Neuron (in vitro differentiated cells): ENCODE data around the gene BEAN1.
"Not testable (repeated sequence)": the region's sequence is repeated elsewhere in the genome, so short reads cannot be mapped to it uniquely, and the experiment has no call there.

ENCODE experiments used
- H2AFZ ChIP-seq: one replicate; pipeline ENCODE4 v1.6.1; 2013; ENCODE audit warnings: low read depth, mild to moderate bottlenecking, inconsistent platforms, low read length, moderate library complexity
- H3K27me3 ChIP-seq: one replicate; pipeline ENCODE4 v1.6.1; 2013; ENCODE audit warnings: low read length; ENCODE audit not compliant: insufficient read depth
- H3K36me3 ChIP-seq: one replicate; pipeline ENCODE4 v1.6.1; 2013; ENCODE audit warnings: low read length; ENCODE audit not compliant: insufficient read depth
- H3K4me1 ChIP-seq: one replicate; pipeline ENCODE4 v1.6.1; 2013; ENCODE audit warnings: low read length; ENCODE audit not compliant: insufficient read depth
- H3K4me3 ChIP-seq: 2 replicates; pipeline ENCODE4 v1.5.1; 2013; ENCODE audit warnings: mild to moderate bottlenecking, low read length, moderate library complexity
- H3K9me3 ChIP-seq: one replicate; pipeline ENCODE4 v1.6.1; 2013; ENCODE audit warnings: low read length

The BEAN1 gene

DNA sequence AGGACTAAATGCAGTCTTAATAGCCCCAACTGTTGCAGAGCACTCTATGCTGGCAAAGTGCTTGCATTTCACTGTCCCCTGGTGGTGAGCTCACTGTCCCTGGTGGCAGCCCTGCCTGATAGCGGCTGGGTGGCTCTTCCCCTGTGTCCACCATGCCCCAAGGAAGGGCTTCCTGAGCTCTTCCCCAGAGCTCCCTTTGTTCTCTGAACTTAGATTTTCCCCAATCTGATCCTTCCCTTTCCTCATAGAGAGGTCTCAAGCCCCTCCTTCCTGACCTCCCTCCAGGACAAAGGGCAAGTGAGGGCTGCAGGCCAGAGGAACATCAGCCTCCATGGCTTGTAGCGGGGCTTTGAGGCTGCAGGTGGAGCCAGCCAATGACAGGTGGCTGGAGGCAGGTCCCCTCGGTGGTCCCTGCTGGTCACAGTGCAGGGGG lies 17.0 kb downstream of the BEAN1 start:
- Histone ChIP-seq H2AFZ (no peak overlapping the region), H3K9me3 (no peaks in the 10 kb centered on the region)

DNA sequence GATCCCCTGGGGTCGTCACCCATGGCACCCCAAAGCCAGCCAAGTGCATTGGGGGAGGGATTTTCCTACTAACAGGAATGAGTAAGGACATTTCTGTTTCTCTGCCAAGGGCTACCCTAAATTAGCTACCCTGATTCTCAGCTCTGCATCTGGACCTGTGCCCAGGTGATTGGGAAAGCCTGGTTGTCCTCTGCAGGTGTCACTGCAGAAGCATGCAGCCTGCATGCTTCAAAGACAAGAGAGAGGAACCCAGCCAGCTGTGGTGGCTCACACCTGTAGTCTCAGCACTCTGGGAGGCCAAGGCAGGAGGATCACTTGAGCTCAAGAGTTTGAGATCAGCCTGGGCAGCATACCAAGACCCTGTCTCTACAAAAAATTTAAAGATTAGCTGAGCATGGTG lies 19.6 kb downstream of the BEAN1 start:
- Histone ChIP-seq H2AFZ (no peak overlapping the region), H3K9me3 (no peaks in the 10 kb centered on the region), H3K4me1 (no peaks in the 10 kb centered on the region), H3K36me3 (no peaks in the 10 kb centered on the region), H3K4me3 (no peak overlapping the region), H3K27me3 (no peaks in the 10 kb centered on the region)

More for the DNA sequence above, 17.0 kb downstream of the BEAN1 start:
- H3K4me1 ChIP-seq, result no peaks in the 10 kb centered on the region
- H3K36me3 ChIP-seq, result no peaks in the 10 kb centered on the region
- no peak overlapping the region for H3K4me3 ChIP-seq
- no peaks in the 10 kb centered on the region for H3K27me3 ChIP-seq

DNA sequence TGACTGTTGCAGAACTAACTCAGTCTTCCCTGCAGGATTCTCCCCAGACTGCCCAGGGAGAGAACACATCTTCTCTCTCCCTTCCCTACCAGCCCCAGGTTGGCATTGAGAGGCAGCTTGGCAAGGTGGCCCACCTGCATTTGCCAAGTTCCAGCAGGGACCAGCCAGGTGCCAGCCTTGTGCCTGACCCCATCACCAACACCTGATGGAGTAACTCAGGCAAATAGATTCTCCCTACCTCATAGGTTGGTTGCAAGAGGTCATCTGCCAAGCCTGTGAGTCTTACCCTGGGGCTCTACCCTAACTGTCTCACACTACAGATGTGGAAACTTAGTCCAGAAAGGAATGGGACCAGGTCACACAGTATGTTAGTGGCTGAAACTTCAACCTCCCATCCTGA lies 20.4 kb downstream of the BEAN1 start:
- Histone ChIP-seq H3K9me3 (no peaks in the 10 kb centered on the region), H3K4me3 (no peak overlapping the region), H3K36me3 (no peaks in the 10 kb centered on the region), H2AFZ (no peak overlapping the region), H3K4me1 (no peaks in the 10 kb centered on the region), H3K27me3 (no peaks in the 10 kb centered on the region)

DNA sequence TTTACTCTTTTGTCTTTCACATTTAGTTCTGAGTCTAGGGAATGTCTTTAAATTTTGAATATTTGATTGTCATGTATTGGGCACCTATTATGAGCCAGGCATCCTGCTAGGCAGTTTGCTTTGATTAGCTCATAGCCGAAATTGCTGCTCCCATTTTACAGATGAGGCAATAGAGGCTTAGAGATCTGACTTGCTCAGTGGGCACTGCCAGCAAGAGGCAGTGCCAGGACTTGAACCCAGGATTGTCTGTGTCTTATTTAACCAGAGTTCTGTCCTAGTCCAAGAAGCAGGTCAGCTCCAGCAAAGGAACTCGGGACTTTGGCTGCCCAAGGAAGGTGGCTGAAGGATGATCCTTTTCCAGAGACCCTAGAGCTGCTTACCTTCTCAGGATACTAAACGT lies 24.5 kb downstream of the BEAN1 start:
- Histone ChIP-seq H3K4me1 (no peaks in the 10 kb centered on the region), H3K9me3 (no peaks in the 10 kb centered on the region), H3K36me3 (no peaks in the 10 kb centered on the region), H3K27me3 (no peaks in the 10 kb centered on the region), H3K4me3 (no peak overlapping the region), H2AFZ (no peak overlapping the region)

DNA sequence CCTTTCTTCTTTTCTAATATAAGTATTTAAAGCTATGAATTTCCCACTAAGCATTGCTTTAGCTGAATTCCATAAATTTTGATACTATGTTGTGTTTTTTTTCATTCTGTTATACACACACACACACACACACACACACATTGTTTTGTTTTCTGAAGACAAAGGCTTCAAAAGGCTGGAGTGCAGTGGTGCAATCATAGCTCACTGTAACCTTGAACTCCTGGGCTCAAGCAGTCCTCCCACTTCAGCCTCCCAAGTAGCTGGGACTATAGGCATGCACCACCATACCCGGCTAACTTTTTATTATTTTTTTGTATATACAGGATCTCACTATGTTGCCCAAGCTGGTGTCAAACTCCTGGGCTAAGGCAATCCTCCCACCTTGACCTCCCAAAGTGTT lies 26.1 kb downstream of the BEAN1 start:
- H3K9me3 ChIP-seq, H3K36me3 ChIP-seq, H3K4me1 ChIP-seq, H3K4me3 ChIP-seq, H3K27me3 ChIP-seq, H2AFZ ChIP-seq: not testable (repeated sequence)

DNA sequence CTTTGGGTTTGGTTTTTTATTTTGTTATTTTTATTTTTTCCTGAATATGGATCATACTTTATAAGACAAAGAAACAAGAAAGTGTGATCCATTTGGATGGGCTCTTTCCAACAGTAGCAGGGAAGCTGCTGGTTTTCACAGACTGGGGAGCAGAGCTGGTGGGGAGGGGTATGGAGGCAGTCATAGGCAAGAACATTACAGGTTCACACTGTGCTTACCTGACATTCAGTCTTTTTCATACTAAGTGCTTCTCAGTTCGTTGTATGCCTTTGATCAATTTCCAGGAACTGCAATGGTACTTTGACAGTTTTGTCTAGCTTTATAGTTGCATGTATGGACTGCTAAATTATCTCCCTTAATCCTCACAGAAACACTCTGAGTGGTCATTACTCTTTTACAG lies 27.7 kb downstream of the BEAN1 start:
- Histone ChIP-seq H3K4me3 (no peak overlapping the region), H3K36me3 (no peaks in the 10 kb centered on the region), H3K4me1 (no peaks in the 10 kb centered on the region), H2AFZ (no peak overlapping the region), H3K9me3 (no peaks in the 10 kb centered on the region), H3K27me3 (no peaks in the 10 kb centered on the region)

DNA sequence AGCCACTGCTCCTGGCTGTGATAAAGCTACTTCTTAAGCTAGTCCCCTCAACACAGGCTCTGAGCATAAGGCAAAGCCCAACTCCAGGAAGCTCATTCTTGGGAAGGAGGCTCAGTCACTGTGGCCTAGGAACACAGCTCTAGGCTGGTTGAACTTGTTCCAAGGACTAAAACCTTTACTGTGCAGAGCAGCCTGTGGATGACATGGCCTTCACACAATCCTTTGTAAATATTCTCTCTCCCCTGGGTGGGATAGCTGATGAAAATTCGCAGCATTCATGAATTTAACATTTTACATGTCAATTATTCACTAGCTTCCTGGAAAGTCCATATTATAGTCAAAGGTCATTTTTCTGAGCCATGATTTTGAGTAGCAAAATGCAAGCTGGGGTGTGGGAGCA lies 28.9 kb downstream of the BEAN1 start:
- no peaks in the 10 kb centered on the region for H3K9me3 ChIP-seq
- no peaks in the 10 kb centered on the region for H3K36me3 ChIP-seq

DNA sequence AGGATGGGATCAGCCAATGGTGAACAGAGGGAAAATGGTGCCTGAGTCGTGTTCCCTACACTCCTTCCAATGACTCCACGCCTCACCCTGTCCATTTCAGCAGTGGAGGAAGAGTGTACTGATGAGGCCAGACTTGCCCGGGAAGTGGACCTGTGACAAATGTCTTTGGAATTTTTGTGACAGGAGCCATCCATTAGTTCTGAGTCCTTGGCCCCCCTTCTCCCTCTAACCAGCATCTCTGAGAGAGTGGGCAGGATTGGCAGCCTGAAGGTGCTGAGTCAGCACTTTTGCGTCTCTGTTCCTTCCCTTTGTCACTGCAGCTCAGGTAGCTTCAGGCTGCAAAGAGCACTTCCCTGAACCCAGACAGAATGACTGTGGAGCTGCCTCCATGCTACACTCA lies 30.8 kb downstream of the BEAN1 start:
- no peaks in the 10 kb centered on the region for H3K4me1 ChIP-seq
- no peak overlapping the region for H2AFZ ChIP-seq
- H3K27me3 ChIP-seq, result no peaks in the 10 kb centered on the region
- no peaks in the 10 kb centered on the region for H3K9me3 ChIP-seq
- no peaks in the 10 kb centered on the region for H3K36me3 ChIP-seq
- no peak overlapping the region for H3K4me3 ChIP-seq

More for the DNA sequence above, 28.9 kb downstream of the BEAN1 start:
- Histone ChIP-seq H3K27me3 (no peaks in the 10 kb centered on the region), H3K4me3 (no peak overlapping the region), H2AFZ (no peak overlapping the region), H3K4me1 (no peaks in the 10 kb centered on the region)

DNA sequence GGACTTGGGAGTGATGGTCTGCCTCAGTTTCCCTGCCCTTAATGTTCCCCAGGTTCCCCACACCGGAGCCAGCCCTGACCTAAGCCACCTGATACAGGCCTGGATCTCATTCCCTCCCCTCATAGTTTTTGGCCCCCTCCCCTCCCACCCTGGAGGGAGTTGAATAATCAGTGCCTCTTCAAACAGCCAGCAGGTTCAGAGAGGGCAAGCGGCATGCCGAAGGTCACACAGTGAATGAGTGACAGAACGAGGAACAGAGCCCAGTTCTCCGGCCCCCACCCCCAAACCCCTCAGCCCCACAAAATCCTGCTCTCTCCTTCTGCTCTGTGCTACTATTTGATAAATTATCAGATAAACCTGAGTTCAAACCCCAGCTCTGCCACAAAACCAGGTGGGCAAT lies 31.2 kb downstream of the BEAN1 start:
- Histone ChIP-seq H2AFZ (no peak overlapping the region), H3K36me3 (no peaks in the 10 kb centered on the region), H3K4me3 (no peak overlapping the region), H3K9me3 (no peaks in the 10 kb centered on the region), H3K27me3 (no peaks in the 10 kb centered on the region), H3K4me1 (no peaks in the 10 kb centered on the region)

DNA sequence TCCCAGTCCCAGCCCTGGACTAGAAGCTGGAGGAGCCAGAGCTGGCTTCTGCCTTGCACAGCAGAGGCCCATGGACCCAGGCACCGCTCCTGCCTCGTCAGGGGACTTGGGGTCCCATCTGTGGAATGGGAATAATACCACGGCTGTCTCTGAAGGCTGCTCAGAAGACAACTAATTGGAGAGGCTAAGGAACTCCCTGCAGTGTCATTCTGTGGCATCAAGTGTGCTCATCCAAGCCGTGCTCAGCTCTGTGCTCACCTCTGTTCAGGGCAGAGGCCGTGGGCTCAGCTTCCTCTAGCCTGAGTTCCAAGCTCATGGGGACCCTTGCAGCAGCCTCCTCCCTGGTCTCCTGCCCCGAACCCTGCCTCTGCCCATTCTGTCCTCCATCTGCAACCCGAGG lies 31.8 kb downstream of the BEAN1 start:
- Histone ChIP-seq H3K4me1 (no peaks in the 10 kb centered on the region), H3K36me3 (no peaks in the 10 kb centered on the region), H3K4me3 (no peak overlapping the region), H3K9me3 (no peaks in the 10 kb centered on the region), H2AFZ (no peak overlapping the region), H3K27me3 (no peaks in the 10 kb centered on the region)

DNA sequence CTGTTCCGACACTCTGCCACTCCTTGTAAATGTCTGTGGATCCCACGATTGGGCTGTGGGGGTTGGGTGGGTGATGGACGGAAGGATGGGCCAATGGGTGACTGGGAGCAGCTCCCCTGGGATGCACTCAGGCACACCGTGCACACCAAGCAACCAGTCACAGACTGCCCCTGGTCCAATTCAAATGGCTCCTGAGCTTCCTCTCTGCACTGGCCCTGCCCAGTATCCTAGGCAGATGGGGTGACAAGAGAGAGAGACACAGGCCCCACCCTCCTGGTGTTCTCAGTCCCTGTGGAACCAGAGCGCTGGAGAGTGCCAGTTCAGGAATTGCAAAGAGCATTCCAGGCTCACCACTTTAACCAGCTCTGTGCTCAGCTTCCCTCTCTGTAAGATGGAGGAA lies 32.8 kb downstream of the BEAN1 start:
- Histone ChIP-seq H3K4me1 (no peaks in the 10 kb centered on the region), H3K36me3 (no peaks in the 10 kb centered on the region), H3K4me3 (no peak overlapping the region), H3K27me3 (no peaks in the 10 kb centered on the region), H2AFZ (no peak overlapping the region), H3K9me3 (no peaks in the 10 kb centered on the region)

DNA sequence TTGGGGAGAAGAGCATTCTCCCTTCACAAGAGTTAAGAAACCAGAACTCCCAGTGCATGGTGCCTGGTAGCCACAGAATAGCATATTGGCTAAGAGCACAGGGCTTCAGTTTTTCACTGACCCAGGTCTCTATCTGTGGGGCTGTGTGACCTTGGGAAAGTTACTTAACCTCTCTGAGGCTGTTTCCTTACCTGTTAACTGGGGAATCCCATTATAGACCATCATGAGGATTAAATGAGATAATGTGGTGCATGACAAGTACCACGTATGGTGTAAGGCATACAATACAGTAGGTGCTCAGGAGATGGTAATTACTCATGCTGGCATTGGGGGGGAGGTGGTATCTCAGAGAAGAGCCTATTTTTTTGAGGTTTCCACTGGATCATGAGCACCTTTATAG lies 33.6 kb downstream of the BEAN1 start:
- H3K9me3 ChIP-seq, result no peaks in the 10 kb centered on the region
- no peaks in the 10 kb centered on the region for H3K4me1 ChIP-seq
- no peak overlapping the region for H3K4me3 ChIP-seq
- no peaks in the 10 kb centered on the region for H3K27me3 ChIP-seq
- no peak overlapping the region for H2AFZ ChIP-seq
- H3K36me3 ChIP-seq, result no peaks in the 10 kb centered on the region

DNA sequence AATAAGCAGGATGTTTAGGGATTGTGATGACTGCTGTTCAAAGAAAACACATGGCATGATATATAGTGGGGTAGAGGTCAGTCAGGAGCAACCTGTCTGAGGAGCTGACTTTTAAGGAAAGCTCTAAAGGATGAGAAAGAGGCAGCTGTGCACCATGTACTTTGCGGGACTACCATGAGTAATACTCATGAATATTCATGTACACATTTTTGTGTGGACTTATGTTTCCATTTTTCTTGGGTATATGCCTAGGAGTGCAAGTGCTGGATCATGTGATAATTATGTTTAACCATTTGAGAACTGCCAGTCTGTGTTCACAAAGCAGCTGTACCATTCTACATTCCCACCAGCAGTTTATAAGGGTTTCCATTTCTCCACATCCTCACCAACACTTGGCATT lies 35.8 kb downstream of the BEAN1 start:
- H3K4me3 ChIP-seq, result no peak overlapping the region
- H3K27me3 ChIP-seq, result no peaks in the 10 kb centered on the region
- no peak overlapping the region for H2AFZ ChIP-seq
- no peaks in the 10 kb centered on the region for H3K4me1 ChIP-seq
- H3K9me3 ChIP-seq, result no peaks in the 10 kb centered on the region
- no peaks in the 10 kb centered on the region for H3K36me3 ChIP-seq

DNA sequence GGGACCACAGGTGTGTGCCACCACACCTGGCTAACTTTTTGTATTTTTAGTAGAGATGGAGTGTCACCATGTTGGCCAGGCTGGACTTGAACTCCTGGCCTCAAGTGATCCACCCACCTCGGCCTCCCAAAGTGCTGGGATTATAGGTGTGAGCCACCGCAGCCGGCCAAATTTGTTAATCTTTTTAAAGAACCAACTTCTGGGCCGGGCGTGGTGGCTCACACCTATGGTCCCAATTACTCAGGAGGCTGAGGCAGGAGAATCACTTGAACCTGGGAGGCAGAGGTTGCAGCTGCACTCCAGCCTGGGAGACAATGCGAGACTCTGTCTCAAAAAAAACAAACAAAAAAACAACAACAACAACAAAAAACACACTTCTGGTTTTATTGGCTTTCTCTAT lies 38.9 kb downstream of the BEAN1 start:
- H3K4me3 ChIP-seq, H3K9me3 ChIP-seq, H3K27me3 ChIP-seq, H3K4me1 ChIP-seq, H3K36me3 ChIP-seq, H2AFZ ChIP-seq: not testable (repeated sequence)
